Cerebellar nuclear complex (tissue), 1 donor: ENCODE measurements around the gene AUNIP.

Experiments used
- DNase-seq, 2 experiments: peaks; one replicate each; lab custom pipeline; 2025; lab: John Stamatoyannopoulos, UW

The AUNIP gene

GRCh38 chr1:25889470-25889869, 30.2 kb upstream of the AUNIP start:
- no peak for DNase-seq

GRCh38 chr1:25888426-25888987, 29.2 kb upstream of the AUNIP start:
- no peak for DNase-seq

- no peak for DNase-seq
These were observed 26.3 kb upstream of the AUNIP start for GRCh38 chr1:25885602-25886001.

GRCh38 chr1:25881266-25881665, 22.0 kb upstream of the AUNIP start:
- no peak for DNase-seq

GRCh38 chr1:25880518-25880917, 21.3 kb upstream of the AUNIP start:
- no peak for DNase-seq

DNA sequence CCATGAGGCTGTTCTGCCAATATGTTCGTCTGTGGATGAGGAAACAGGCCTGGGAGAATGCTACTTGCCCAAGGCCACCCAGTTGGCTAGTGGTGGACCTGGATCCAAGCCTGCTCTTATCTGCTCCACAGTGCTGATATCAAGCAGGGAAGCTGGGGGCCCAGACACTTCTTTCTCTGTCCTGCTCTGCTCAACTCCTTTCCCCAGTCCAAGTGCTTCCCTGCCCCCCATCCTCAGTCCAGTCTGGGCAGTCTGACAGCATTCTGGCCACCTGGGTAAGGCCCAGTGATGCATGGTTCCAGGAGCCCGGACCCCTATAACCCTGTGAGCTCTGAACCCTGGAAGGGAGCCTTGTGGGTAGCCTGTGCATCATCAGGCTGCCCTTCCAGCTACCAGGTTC, 20.4 kb upstream of the AUNIP start:
- no peak for DNase-seq

GRCh38 chr1:25878690-25879089, 19.4 kb upstream of the AUNIP start:
- DNase-seq, result no peak

GRCh38 chr1:25877155-25877554, 17.9 kb upstream of the AUNIP start:
- DNase-seq, result no peak

GRCh38 chr1:25876693-25877077, 17.4 kb upstream of the AUNIP start:
- no peak for DNase-seq

- no peak for DNase-seq
These were observed 16.8 kb upstream of the AUNIP start for GRCh38 chr1:25875856-25876692.

- DNase-seq, result peak in 1 of 2 experiments; percentile 10
These were observed 16.0 kb upstream of the AUNIP start, which contains the start of gene PAQR7 for GRCh38 chr1:25875154-25875855. PAQR7 (minus strand) TSS chr1:25875708; CDS start chr1:25863839, 11,869 bp downstream.

- DNase-seq, result no peak
These were observed 15.4 kb upstream of the AUNIP start for GRCh38 chr1:25874635-25875153.

DNA sequence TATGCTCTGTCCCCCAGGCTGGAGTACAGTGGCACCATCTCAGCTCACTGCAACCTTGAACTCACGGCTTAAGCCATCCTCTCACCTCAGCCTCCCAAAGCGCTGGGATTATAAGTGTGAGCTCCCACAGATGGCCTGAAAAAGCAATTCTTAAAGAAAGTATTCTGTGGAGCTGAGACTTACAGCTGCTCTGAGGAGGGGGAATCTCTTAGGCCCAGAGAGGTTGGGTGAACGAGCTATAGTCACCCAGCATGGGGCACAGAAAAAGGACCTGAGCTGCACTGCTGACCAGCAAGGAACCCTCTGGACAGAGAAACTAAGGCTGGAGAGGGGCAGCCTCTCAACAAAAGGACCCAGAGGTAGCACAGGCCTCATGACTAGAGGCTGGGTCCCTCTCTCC, 15.0 kb upstream of the AUNIP start:
- no peak for DNase-seq

DNA sequence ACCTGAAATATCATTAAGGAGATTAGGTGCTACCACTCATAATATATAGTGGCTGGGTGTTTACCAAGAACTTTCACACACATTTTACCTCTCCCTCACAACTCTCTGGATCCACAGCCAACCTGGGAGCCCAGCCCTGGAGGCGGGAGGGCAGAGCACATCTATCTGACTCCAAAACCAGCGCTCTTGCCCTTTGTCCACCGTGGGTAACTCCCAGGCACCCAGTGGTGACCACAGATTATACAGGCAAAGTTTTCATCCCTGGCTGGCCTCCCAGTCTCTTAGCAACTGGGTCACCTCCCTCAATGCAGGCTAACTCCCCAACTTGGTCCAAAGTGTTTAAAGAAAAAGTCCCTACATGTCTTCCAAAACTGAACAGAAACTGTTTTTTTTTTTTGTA, 13.9 kb upstream of the AUNIP start:
- DNase-seq, result no peak

GRCh38 chr1:25872713-25873112, 13.5 kb upstream of the AUNIP start:
- no peak for DNase-seq

DNA sequence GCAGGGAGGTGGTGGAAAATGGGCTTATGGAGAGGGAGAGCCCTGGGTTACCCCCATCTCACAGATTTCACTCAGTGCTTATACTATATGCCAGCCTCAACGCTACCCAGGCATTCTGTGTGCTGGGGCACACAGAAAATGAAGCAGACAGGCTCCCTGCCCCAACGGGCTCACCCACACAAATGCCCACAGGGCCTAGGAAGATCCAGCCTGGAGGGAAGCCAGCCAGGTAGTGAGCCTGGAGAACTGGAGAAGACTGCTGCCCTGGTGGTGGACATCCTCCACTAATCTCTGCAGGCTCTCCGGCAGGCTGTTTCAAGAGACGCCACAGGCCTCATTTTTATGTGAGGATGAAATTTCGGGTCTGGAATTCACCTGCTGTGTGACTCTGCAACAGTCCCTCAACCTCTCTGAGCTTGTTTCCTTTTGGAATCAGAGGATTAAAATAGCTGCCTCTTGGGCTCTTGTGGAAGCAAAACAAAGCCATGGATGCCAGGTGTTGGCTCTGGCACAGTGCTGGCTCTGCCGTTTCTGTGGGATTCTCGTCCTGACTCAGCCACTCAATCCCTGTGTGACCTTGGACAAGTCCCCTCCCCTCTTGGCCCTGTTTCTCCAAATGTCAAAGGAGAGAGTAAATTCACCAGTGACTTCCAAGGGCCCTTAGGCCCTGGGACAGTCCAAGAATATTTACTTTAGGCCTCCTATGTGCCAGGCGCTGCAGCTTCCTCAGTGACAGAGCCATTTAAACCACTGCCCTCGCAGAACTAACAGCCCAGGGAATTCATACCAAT, 12.6 kb upstream of the AUNIP start:
- no peak for DNase-seq

- no peak for DNase-seq
These were observed 11.9 kb upstream of the AUNIP start for GRCh38 chr1:25871086-25871703.

GRCh38 chr1:25870614-25871013, 11.4 kb upstream of the AUNIP start:
- DNase-seq, result no peak

DNA sequence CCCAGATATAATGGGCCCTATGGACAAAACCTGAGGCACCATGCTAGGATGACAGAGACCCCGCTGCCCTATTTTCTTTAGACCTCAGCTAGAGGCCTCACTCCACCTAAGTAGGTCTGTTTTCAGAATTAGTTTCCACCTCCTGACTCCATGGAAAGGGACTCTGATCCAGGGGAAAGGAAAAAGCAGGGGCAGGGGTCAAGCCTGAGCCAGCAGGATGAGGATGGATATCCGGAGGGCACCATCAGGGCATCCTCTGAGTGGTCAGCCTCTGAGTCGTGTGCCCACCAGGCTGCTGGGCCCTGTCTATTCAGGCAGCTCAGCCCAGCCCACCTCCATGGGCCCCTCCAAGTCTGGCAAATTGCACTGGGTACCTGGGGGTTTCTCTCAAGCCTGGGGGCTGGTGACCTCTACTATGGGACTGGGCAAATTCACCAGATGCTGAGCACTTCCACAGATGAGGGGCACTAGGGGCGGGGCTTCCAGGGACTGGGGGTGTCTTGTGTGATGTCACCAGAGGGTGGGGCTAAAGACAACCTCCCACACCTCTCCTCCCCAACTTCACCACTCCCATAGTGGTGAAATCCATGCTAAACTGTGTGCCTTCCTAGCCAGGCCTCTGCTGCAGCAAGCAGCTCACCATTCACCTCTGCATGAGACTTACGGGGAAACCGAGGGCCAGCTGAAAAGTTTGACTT, 10.8 kb upstream of the AUNIP start:
- no peak for DNase-seq

- no peak for DNase-seq
These were observed 8.1 kb upstream of the AUNIP start for GRCh38 chr1:25867210-25867991.
